ENCODE measurements around the gene CUL4B. TPM values are rescaled to one million over a fixed set of nuclear protein-coding genes. Genes with fewer than 3 reads are reported as not detected.
"Not testable (repeated sequence)": the region's sequence is repeated elsewhere in the genome, so short reads cannot be mapped to it uniquely, and the experiment has no call there.

The CUL4B gene
- total RNA-seq = 10 to 100 TPM; 42.2 to 60.2 (median 52.3) TPM

DNA sequence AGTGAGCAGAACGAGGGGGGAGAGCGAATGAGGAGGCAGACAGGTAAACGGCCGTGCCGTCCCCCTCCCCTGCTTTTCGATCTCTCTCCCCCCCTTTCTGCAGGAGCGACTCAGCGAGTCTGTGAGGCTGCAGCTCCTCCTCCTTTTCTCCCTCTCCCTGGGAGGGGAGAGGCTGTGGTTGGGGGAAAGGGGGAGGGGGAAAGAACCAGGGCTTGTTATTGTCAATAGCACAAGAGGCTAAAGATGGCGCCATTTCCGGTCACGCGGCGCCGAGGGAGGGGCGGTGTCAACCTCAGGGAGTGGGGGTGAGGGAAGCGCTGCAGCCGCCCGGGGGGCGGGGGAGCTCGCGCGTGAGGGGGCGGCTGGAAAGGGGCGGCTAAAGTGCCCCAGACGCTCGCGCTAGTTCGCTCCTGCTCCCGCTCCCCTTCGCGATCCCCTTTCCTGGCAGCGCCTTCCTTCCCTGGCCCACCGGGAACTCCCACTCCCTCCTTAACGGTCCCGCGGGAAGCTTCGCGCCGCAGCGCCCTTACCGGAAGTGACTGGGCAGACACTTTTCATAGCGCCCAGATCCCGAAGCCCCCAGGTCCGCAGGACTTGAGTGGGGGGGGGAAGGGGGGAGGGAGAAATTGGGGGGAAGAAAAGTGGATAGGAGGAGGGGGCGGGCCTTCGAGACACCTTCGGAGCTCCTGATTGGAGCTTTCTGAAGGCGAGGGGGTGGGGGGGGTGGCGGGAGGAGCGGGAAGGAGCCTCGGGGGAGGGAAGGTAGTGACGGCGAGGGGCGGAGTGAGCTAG, at the start of gene CUL4B:
CUL4B (minus strand) TSS at position 121 of the 792 bp plus-strand sequence. CDS start 324 bp downstream, outside the sequence.
- no peaks in the 10 kb centered on the region for H3K9me3 ChIP-seq
- H3K4me1 ChIP-seq = peaks cover 0 to 34% (median 0%) of the 10 kb centered on the region in 3 donors
- no peak for TF ChIP-seq EP300 (IDR thresholded peaks at IDR 0.05)
- TF ChIP-seq, protein P1, sequence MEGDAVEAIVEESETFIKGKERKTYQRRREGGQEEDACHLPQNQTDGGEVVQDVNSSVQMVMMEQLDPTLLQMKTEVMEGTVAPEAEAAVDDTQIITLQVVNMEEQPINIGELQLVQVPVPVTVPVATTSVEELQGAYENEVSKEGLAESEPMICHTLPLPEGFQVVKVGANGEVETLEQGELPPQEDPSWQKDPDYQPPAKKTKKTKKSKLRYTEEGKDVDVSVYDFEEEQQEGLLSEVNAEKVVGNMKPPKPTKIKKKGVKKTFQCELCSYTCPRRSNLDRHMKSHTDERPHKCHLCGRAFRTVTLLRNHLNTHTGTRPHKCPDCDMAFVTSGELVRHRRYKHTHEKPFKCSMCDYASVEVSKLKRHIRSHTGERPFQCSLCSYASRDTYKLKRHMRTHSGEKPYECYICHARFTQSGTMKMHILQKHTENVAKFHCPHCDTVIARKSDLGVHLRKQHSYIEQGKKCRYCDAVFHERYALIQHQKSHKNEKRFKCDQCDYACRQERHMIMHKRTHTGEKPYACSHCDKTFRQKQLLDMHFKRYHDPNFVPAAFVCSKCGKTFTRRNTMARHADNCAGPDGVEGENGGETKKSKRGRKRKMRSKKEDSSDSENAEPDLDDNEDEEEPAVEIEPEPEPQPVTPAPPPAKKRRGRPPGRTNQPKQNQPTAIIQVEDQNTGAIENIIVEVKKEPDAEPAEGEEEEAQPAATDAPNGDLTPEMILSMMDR (IDR thresholded peaks at IDR 0.05) = no peak
- TF ChIP-seq POLR2AphosphoS5 (IDR thresholded peaks at IDR 0.05) = peak; percentile 59
- peak in 1 of 2 donors; percentile 8 for TF ChIP-seq POLR2A (IDR thresholded peaks at IDR 0.05)
- H3K4me3 ChIP-seq = peak within 1 kb of the TSS; percentile 51 to 68
- peak; percentile 93 for ATAC-seq
- H3K27me3 ChIP-seq = no peaks in the 10 kb centered on the region
- WGBS, 2 donors (ENCODE audit: low coverage in 1 of 2) = 24% methylated on average over 20 of the region's 54 CpGs; no CpG with 5 or more reads in 1 of the 2 donors
- peaks cover 0 to 3% of the 10 kb centered on the region in 2 donors for H3K36me3 ChIP-seq
- H3K27ac ChIP-seq = peak within 1 kb of the TSS; percentile 90 to 97 (median 96)

DNA sequence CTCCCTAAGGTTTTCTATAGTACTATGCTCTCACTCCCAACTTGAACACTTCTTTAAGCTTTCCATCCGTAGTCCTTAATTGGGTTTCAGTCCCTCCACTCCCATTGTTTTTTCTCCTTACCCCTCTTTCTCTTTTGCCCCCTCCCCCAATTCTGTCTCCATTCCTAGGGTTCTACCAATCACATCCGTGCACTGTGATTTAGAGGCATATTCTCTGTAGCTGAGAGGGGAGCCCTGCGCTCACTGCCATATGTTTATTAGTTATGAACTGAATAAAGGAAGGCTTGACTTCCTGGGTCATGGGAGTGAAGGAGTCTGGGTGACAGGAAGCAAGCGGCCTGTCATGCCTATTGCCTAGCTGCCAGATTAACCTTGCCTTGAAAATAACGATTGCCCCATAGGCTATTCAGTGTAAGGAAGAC, 43.6 kb upstream of the CUL4B start:
- peak overlapping the region; percentile 85 to 100 (median 90) for H3K27ac ChIP-seq
- peak; percentile 49 for ATAC-seq

DNA sequence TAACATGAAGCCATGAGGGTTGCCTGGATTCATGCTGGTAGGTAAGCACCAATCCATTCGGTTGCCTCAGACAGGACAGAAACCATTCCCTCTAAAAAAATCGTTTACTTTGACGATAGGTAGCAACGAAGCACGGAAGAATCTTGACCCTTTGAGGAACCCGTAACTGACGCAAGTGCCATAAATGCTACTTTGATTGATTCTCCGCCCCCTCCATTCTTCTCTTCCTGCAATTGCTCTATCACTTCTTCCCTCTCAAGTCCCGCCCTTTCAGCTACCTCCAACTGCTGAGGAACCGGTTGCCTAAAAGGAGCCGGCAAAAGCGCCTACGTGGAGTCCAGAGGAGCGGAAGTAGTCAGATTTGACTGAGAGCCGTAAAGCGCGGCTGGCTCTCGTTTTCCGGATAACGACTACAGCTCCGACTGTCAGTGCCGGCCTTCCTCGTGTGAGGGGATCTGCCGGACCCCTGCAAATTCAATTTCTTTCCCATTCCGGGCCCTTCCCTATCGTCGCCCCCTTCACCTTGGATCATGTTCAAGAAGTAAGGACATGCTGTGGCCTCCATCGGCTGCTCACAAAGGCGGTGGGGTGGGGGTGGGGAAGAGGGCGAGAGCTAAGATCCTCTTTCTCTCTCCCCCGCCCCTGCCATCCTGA, 43.1 kb upstream of the CUL4B start, which contains the start of gene MCTS1:
MCTS1 (plus strand) TSS at position 395 of the 654 bp plus-strand sequence; CDS start at position 531, 136 bp downstream.
- H3K4me1 ChIP-seq = peaks cover 0 to 11% (median 0%) of the 10 kb centered on the region in 3 donors
- peak within 1 kb of the TSS; percentile 62 to 99 for H3K4me3 ChIP-seq
- peaks cover 0 to 4% of the 10 kb centered on the region in 2 donors for H3K36me3 ChIP-seq
- TF ChIP-seq POLR2A (IDR thresholded peaks at IDR 0.05) (no peak), POLR2AphosphoS5 (IDR thresholded peaks at IDR 0.05) (peak; percentile 87)
- H3K9me3 ChIP-seq = no peaks in the 10 kb centered on the region
- peak; percentile 97 for ATAC-seq
- peak within 1 kb of the TSS; percentile 85 to 100 (median 90) for H3K27ac ChIP-seq
- no peaks in the 10 kb centered on the region for H3K27me3 ChIP-seq
- 1 to 58% methylated on average over 10 to 17 of the region's 31 CpGs for WGBS, 2 donors (ENCODE audit: low coverage in 1 of 2)

More for the DNA sequence above, 43.6 kb upstream of the CUL4B start:
- H3K4me3 ChIP-seq = peak overlapping the region; percentile 62 to 99
- no peaks in the 10 kb centered on the region for H3K9me3 ChIP-seq
- no peaks in the 10 kb centered on the region for H3K27me3 ChIP-seq
- H3K36me3 ChIP-seq = peaks cover 0 to 9% of the 10 kb centered on the region in 2 donors
- peaks cover 0 to 11% (median 0%) of the 10 kb centered on the region in 3 donors for H3K4me1 ChIP-seq
- no peak for TF ChIP-seq EP300 (IDR thresholded peaks at IDR 0.05)
- TF ChIP-seq, protein P1 (IDR thresholded peaks at IDR 0.05) = no peak
- peak; percentile 17 for TF ChIP-seq POLR2AphosphoS5 (IDR thresholded peaks at IDR 0.05)
- 0 to 24% methylated on average over 2 to 4 of the region's 5 CpGs for WGBS, 2 donors (ENCODE audit: low coverage in 1 of 2)

DNA sequence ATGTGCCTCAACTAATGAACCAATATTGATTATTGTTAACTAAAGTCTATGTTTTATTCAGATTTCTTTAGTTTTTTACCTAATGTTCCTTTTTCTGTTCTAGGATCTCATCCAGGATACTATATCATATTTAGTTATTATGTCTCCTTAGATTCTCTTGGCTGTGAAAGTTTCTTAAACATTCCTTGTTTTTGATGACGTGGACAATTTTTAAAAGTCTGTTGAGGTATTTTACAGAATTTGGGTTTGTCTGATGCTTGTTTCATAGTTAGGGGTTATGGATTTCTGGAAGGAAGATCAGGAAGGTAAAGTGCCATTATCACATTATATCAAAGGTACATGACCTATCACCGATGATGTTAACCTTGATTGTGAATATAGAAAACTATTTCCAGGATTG, 24.9 kb upstream of the CUL4B start:
- WGBS, 2 donors (ENCODE audit: low coverage in 1 of 2) = 77 to 92% methylated on average over 2 of the region's 2 CpGs
- Histone ChIP-seq H3K4me3 (no peak overlapping the region), H3K27ac (no peak overlapping the region), H3K27me3 (no peaks in the 10 kb centered on the region), H3K4me1 (no peaks in the 10 kb centered on the region), H3K9me3 (no peaks in the 10 kb centered on the region), H3K36me3 (no peaks in the 10 kb centered on the region)
- TF ChIP-seq POLR2AphosphoS5 (IDR thresholded peaks at IDR 0.05) (no peak), EP300 (IDR thresholded peaks at IDR 0.05) (no peak), POLR2A (IDR thresholded peaks at IDR 0.05) (no peak)
- TF ChIP-seq, protein P1 (IDR thresholded peaks at IDR 0.05) = no peak
- no peak for ATAC-seq

DNA sequence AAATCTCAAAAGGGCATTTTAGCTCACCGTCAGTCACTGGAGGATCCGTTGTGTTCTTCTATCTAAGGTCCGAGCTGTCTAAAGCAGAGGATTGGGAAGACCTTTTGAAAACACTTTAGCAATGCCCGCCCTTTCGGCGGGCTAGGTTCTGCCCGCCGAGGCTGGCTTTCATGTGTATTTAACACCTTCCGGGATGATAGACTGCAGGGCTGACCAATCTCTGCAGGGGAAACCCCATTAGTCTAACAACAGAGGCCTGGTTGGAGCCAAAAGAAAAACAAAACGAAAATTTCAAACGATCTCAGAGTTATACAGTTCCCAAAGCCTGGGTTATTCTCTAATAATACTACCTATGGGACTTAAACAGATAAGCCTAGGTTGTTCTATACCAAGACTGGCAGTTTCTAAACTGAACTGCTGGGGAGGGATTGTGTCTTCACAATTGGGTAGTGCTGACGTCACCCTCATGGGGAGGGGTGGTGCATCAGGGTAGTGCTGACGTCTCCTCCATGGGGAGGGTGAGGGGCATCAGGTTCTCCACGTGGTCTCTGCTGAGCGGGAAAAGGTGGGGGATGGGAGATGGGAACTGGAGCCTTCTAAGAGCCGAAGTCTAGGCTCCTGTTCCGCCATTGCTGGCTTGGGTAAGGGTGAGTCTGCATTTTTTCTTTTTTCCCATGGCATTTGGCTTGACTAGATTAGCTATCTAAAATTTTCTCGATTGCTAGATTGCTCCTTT, 14.8 kb upstream of the CUL4B start:
- TF ChIP-seq, protein P1 (IDR thresholded peaks at IDR 0.05) = no peak
- TF ChIP-seq POLR2AphosphoS5 (IDR thresholded peaks at IDR 0.05) (no peak), POLR2A (IDR thresholded peaks at IDR 0.05) (no peak), EP300 (IDR thresholded peaks at IDR 0.05) (no peak)

DNA sequence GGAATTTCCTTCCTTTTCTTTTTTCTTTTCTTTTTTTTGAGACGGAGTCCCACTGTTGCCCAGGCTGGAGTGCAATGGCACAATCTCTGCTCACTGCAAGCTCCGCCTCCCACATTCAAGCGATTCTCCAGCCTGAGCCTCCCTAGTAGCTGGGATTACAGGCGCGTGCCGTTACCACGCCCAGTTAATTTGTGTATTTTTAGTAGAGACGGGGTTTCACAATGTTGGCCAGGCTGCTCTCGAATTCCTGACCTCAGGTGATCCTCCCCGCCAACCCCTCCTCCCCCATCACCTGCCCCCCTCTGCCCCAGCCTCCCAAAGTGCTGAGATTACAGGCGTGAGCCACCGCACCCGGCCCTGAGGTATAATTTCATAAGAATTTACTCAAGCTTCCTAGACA, 13.0 kb upstream of the CUL4B start:
- 72% methylated on average over 4 of the region's 13 CpGs; no CpG with 5 or more reads in 1 of the 2 donors for WGBS, 2 donors (ENCODE audit: low coverage in 1 of 2)
- H3K27ac ChIP-seq, H3K27me3 ChIP-seq, H3K36me3 ChIP-seq, H3K4me1 ChIP-seq, H3K9me3 ChIP-seq, ATAC-seq, H3K4me3 ChIP-seq: not testable (repeated sequence)

More for the DNA sequence above, 14.8 kb upstream of the CUL4B start:
- H3K9me3 ChIP-seq = no peaks in the 10 kb centered on the region
- 65 to 94% methylated on average over 6 to 7 of the region's 18 CpGs for WGBS, 2 donors (ENCODE audit: low coverage in 1 of 2)
- no peaks in the 10 kb centered on the region for H3K36me3 ChIP-seq
- no peak for ATAC-seq
- no peaks in the 10 kb centered on the region for H3K4me1 ChIP-seq
- H3K4me3 ChIP-seq = no peak overlapping the region
- no peaks in the 10 kb centered on the region for H3K27me3 ChIP-seq
- no peak overlapping the region for H3K27ac ChIP-seq
